ENCODE data around the gene PTPRD. TPM values are rescaled to one million over a fixed set of nuclear protein-coding genes. Genes with fewer than 3 reads are reported as not detected.

PTPRD gene
- total RNA-seq, 1 experiment from 2014 or later: 32.5 TPM

DNA sequence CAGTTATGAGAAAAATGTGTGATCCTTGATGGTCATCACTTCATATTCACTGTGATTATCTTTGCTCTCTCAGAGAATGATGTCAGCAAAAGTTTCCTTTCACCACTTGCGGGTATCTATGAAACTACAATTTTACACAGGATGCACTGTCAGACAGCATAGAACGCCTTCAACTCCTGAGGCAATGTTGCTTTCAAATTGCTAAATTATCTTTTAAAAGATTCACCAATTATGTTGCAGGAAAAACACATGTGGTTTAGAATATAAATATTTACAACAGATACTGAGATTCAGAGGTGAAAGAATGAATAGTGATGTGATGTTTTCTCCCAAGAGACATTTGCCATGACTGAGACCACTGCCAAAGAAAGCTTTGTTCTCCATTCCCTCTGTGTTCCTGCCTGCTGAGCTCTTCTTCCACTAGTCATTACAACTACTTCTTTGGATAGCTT lies 1933.4 kb downstream of the PTPRD start:
- no peak overlapping the region for H2BK12ac ChIP-seq (ENCODE audit: insufficient read length, low read depth, low read length)
- H3K79me1 ChIP-seq (ENCODE audit: insufficient read depth, low read depth, low read length, poor library complexity, severe bottlenecking): no peaks in the 10 kb centered on the region
- no peak overlapping the region for H2BK20ac ChIP-seq (ENCODE audit: low read depth, low read length, poor library complexity, severe bottlenecking)
- H3K79me2 ChIP-seq (ENCODE audit: insufficient read depth, low read length): no peaks in the 10 kb centered on the region
- Mint-ChIP-seq H3K36me3 (ENCODE audit: insufficient read depth in 1 of 3, low read depth in 3 of 3) (no peaks in the 10 kb centered on the region), H3K27me3 (ENCODE audit: low read depth) (no peaks in the 10 kb centered on the region), H3K4me1 (peaks cover 49 to 69% of the 10 kb centered on the region in 2 experiments), H3K9me3 (no peaks in the 10 kb centered on the region), H3K27ac (peak overlapping the region in 1 of 3 experiments; percentile 45; a peak in 1 of 7 replicates), H3K4me3 (no peak overlapping the region)
- H3K14ac ChIP-seq (ENCODE audit: insufficient read depth, low read length): no peak overlapping the region
- peaks cover 10% of the 10 kb centered on the region; the same call in 1 of the 2 replicates for H3K4me1 ChIP-seq (ENCODE audit: insufficient read depth, low read length)
- H4K20me1 ChIP-seq (ENCODE audit: control insufficient read depth, insufficient read depth, insufficient read length): no peaks in the 10 kb centered on the region
- H3K4me2 ChIP-seq (ENCODE audit: insufficient read depth, insufficient read length, low read length): no peak overlapping the region
- WGBS (ENCODE audit: extremely low coverage, insufficient read length, low lambda C conversion rate): no CpG with 5 or more reads among the region's 2 CpGs
- no peak overlapping the region for H2BK15ac ChIP-seq (ENCODE audit: low read depth, low read length)
- no peak overlapping the region for H3K27ac ChIP-seq (ENCODE audit: insufficient read length, low read depth, low read length)
- no peak overlapping the region for H3T11ph ChIP-seq (ENCODE audit: low read length)
- H3K9ac ChIP-seq (ENCODE audit: extremely low read depth, insufficient read length, low read length): no peak overlapping the region
- no peak for DNase-seq
- no peak overlapping the region for H3K56ac ChIP-seq (ENCODE audit: insufficient read length, low read depth, low read length)
- H2AFZ ChIP-seq (ENCODE audit: low read length): no peak overlapping the region
- no peak overlapping the region for H4K91ac ChIP-seq (ENCODE audit: insufficient read length, low read depth, low read length)
- H3K23me2 ChIP-seq (ENCODE audit: insufficient read length, low read depth, low read length, poor library complexity, severe bottlenecking): no peaks in the 10 kb centered on the region
- H2BK120ac ChIP-seq (ENCODE audit: low read depth, low read length, poor library complexity, severe bottlenecking): no peak overlapping the region
- H4K5ac ChIP-seq (ENCODE audit: insufficient read length, low read depth, low read length): no peak overlapping the region
- no peak overlapping the region for H3K18ac ChIP-seq (ENCODE audit: insufficient read length, low read depth, low read length)
- H3K27me3 ChIP-seq (ENCODE audit: insufficient read depth, low read length): no peaks in the 10 kb centered on the region
- H3K4ac ChIP-seq (ENCODE audit: low read depth, low read length): no peak overlapping the region
- H3K23ac ChIP-seq (ENCODE audit: insufficient read length, low read depth, low read length): no peak overlapping the region
- no peak overlapping the region for H4K8ac ChIP-seq (replicated peaks; ENCODE audit: insufficient read length, low read depth, low read length)
- no peak overlapping the region for H2AK5ac ChIP-seq (ENCODE audit: insufficient read length, low read length)
- no peak overlapping the region for H2BK5ac ChIP-seq (ENCODE audit: insufficient read length, low read length)
- H3K9me3 ChIP-seq (ENCODE audit: control insufficient read depth, low read depth, low read length): no peaks in the 10 kb centered on the region
- TF ChIP-seq, protein P1, sequence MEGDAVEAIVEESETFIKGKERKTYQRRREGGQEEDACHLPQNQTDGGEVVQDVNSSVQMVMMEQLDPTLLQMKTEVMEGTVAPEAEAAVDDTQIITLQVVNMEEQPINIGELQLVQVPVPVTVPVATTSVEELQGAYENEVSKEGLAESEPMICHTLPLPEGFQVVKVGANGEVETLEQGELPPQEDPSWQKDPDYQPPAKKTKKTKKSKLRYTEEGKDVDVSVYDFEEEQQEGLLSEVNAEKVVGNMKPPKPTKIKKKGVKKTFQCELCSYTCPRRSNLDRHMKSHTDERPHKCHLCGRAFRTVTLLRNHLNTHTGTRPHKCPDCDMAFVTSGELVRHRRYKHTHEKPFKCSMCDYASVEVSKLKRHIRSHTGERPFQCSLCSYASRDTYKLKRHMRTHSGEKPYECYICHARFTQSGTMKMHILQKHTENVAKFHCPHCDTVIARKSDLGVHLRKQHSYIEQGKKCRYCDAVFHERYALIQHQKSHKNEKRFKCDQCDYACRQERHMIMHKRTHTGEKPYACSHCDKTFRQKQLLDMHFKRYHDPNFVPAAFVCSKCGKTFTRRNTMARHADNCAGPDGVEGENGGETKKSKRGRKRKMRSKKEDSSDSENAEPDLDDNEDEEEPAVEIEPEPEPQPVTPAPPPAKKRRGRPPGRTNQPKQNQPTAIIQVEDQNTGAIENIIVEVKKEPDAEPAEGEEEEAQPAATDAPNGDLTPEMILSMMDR (conservative IDR thresholded peaks at IDR 0.05): no peak

All from H9 (cell line).